HL-60/S4 (cell line): ENCODE measurements around the gene ASB1.

Experiments
- in situ Hi-C: fragments of 300-500 bp; cut with MboI; formaldehyde crosslinking; loops from 2 replicates; pipeline ENCODE4 v1.14.3; 2022; ENCODE audit warnings: low sequenced_read_pairs

ASB1 gene, protein sequence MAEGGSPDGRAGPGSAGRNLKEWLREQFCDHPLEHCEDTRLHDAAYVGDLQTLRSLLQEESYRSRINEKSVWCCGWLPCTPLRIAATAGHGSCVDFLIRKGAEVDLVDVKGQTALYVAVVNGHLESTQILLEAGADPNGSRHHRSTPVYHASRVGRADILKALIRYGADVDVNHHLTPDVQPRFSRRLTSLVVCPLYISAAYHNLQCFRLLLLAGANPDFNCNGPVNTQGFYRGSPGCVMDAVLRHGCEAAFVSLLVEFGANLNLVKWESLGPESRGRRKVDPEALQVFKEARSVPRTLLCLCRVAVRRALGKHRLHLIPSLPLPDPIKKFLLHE

DNA sequence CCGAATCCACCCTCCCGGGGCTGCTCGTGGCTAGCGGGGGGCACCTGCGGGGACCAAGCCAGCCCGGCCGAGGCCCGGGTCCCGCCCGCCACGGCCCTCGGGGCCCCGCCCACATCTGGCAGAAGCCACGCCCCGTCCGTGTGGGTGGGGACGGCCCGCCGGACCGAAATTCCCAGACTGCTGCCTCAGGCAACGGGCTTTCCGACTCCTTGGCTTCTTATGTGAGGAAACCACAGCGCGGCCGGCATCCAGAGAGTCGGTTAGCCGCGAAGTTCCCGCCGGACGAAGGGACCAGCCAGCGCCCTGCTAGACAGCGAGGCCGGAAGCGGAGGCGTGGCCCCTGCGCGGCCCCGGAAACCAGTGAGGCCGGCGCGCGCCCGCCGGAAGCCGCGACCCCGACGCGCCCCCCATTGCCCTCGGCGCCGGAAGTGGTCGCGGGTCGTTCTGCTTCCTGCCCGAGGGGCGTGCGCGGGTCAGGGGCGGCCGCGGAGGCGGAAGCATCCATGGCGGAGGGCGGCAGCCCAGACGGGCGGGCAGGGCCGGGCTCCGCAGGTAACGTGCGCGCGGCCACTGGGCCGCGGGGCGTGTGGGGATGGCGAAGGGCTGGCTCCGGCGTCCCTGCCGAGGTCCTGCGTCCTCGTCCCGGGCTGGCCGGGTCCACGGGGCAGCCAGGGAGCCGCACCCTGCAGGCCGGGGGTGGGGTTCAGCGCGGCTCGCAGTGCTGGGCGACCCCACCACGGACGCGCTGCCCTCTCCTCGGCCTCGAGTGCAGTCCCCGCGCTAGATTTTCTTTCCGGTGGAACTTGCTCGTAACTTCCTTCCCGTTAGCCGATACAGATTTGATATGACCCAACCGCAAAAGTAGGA lies at the start of gene ASB1:
Gene ASB1, plus strand, starts transcription at position 360 of the 867 bp plus-strand sequence. Its CDS starts 144 bp downstream, at position 504.
- in situ Hi-C loops: no loop called here

DNA sequence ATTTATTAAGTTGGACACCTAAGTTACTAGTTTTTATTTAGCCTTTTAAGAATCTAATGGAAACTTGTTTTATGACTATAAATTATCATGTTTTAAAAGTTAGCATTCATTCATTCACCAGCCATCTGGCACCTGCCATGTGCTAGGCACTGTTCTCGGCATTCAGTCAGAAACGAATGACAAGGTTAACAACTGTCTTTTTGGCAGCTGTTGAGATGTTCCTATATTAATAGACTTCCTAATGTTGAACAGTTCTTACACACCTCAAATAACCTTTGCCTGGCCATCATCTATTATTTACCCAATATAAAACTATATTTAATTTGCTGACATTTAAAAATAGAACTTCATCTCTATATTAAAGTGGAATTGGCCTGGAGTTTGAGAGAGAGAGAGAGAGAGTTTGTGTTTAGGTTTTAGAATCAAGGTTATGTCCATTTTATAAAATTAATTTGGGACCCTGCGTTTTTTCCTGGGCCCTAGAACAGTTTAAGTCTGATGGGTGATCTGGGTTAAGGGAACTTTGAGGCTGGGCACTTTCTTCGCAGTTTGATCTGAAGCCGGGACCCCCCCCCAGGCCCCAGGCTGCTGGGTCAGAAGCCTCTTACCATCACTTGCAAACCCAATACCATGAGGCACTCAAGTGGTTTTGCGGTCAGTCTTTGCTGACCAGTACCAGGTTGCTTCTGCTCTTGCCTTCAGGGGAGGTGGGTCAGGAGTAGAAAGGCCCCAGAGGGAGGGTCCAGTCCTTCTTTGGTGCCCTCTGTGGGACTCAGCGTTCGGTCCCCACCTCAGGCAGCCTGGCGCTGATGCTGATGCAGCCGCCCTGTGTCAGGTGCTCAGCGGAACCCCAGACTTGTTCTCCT lies 48.3 kb upstream of the ASB1 start:
- in situ Hi-C loops: no loop called here

DNA sequence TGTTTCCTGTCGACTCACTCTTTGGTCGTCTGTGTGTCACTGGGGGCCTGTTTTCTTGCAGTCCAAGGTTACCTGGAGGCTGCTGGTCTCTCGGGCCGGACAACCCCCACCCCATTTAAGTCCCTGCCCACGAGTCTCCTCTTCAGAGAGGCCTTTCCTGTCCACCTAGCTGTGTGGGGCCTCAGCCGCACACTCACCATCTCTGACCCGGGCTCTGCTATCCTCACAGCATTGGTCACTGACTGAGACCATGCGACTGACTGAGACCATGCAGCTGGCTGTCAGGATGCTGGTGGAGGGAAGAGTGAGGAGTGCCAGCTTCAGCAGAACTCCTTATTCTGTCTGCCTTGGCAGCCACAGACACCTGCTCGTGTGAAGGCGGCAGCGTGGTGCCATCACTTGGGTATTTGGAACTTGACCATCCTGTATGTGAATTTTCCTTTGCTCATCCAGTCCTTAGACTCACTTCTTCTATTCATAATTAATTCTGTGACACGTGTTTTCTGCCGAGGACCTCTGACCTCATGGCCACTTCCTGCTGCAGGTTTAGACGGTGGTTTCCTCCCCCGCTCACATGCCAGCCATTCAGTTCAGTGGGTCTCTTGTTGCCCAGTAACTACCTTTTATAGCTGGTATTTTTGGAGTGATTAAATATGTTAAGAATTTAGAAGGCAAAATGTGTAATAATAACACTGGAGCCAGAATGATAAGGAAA lies 47.5 kb upstream of the ASB1 start:
- in situ Hi-C loops: no loop called here

DNA sequence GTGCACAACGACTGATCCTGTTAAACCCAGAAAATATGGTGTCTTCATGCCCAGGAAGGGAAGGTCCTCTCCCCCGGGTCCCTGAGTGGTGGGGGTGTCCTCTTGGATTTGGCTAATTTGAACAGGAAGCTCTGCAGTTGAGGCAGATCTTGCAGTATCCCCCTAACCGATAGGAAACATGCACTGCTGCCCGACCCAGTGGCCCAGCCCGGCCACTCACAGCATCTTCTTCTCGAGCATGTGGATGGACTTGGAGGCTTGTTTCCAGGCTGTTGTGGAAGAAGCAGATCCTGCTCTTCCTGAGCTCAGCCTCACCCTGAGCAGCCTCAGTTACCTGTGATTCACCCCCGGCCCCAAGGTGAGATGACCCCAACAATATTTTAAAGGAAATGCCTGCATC lies 46.4 kb upstream of the ASB1 start:
- in situ Hi-C loops: no loop called here

DNA sequence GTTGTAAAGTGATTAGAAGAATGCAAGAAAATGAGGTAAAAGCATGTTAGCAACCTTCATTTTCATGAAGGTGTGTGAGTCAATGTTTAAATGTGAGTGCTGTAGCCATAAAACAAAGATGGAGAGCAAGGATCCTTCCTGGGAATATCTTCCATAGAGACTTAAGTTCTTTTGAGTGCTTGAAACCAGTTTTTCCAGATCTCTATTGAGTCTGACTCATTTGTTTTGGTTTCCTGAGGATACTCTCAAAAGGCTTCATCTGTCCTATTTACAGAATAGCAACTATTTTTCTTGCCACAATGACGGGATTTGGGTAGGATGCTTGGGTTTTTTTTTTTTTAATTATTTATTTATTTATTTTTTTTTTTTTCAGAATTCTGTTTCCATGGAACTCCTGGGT lies 45.9 kb upstream of the ASB1 start:
- in situ Hi-C loops: no loop called here

DNA sequence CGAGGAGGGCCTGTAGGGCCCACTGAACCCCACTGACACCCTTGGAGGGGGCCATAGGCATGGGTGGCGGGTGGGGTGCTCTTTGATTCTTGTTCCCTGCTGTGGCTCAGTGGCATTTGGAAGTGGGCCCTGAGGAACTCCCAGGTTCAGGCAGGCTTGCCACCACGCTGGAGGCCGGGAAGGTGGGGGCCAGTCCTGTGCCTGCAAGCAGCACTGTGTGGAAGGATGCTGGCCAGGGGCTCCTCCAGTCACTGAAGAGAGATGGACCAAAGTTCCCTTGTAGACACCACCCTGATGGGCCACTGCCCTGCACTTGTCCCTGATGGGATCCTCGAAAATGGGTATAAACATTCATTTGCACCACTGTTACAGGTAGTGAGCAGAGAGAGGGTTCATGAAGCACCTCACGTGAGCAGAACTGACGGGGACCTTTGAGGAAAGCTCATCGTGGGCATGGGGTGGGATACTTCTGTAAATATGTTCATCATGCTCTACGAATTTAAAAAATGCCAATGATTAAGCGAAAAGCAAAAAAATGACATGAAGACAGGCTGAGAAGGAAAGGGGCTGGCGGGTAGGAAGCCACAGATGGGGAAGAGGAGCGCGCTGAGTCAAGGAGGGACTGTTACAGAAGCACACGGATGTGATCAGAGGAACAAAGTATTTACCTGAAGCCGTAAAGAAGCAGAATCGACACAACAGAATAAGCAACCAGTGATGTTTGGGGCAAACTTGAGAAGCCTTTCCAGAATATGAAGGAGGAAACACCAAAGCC lies 45.2 kb upstream of the ASB1 start:
- in situ Hi-C loops: no loop called here

DNA sequence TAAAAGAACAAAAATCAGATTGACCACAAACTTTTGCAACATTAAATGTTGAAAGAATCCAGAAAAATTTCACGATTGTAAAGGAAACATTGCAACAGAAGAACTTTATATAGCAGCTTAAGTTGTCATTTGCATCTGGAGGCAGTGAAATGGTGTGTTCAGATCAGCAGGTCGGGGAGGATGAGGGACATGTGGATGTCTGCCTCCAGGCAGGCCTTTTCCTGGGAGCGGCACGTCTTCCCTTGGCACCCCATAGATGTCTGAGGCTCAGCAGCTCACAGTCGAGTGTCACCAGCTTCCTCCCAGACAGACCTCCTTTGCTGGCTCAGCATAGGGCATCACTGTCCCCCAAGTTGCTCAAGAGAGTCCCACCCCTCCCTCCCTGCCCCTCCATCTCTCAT lies 44.3 kb upstream of the ASB1 start:
- in situ Hi-C loops: no loop called here

DNA sequence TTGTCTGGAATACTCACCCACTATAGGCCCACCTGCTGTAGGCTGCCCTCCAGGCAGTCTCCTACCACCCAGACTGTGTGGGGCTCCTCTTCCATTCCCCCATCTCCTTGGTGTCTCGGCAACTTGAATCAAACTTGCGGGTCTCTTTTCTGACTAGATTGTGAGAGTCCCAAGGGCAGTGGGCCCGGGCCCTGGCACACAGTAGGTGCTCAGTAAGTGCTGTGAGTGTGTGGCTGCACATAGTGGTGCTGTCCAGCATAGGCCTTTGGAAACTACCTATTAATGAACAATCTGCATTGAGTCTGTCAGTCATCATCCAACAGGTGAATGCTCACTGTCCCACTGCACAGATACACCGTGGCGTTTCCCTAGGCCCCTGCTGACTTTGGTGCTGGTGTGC lies 43.6 kb upstream of the ASB1 start:
- in situ Hi-C loops: no loop called here

DNA sequence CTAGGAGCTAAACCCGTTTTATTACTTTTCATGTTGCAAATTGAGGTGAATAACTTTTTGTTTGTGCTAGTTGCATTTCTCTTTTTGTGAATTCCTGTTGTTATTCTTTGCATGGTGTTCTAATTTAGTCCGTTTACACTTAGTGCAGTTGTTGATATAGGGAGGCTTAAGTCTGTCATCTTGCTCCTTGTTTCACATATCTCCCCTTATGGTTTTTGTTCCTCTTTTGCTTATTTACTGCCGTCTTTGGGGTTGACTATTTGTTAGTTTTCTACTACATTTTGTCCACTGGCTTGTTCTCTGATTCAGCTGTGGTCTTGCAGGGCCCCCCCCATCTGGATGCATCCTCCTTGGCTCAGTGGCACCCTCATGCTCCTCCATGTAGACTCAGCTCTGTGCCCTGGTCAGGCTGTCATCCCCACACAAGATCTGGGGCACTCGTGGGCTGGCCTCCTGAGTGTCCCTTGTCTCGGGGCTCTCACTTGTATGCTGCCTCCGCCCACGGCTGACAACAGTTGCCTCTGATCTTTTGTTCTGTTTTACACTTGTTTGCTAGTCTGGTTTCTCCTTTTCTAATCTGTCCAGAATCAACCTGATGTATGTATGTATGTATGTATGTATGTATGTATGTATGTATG lies 42.9 kb upstream of the ASB1 start:
- in situ Hi-C loops: no loop called here

DNA sequence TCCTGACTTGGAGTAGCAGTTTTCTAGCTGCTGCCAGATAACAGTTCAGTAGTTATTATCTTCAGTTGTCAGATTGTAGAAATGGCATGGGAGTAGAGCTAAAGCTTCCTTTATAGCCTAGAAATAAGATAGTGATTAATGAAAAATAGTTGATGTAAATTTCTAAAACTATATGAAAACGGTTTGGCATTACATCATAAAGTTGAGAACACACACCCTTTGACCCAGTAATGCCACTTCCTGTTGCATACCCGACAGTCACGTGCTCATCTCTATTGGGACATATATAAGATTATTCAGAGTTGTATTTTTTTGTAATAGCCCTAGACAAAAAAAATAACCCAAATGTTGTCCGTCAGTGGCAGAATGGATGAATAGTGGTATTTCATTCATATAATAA lies 39.4 kb upstream of the ASB1 start:
- in situ Hi-C loops: no loop called here

DNA sequence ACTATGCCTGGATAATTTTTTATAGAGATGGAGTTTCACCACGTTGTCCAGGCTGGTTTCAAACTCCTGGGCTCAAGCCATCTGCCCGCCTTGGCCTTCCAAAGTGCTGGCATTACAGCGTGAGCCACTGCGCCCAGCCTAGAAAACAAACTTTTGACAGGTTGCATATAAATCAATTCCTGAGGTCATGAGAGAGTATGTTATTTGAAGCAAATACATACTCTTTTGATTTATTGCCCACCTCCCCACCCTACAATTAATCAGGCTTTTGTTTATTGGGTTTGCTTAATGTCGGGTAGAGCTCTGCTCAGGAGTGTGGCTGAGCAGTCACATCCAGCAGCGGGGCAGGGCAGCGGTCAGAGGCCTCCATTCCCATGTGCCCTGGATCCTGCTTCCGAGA lies 37.9 kb upstream of the ASB1 start:
- in situ Hi-C loops: no loop called here

DNA sequence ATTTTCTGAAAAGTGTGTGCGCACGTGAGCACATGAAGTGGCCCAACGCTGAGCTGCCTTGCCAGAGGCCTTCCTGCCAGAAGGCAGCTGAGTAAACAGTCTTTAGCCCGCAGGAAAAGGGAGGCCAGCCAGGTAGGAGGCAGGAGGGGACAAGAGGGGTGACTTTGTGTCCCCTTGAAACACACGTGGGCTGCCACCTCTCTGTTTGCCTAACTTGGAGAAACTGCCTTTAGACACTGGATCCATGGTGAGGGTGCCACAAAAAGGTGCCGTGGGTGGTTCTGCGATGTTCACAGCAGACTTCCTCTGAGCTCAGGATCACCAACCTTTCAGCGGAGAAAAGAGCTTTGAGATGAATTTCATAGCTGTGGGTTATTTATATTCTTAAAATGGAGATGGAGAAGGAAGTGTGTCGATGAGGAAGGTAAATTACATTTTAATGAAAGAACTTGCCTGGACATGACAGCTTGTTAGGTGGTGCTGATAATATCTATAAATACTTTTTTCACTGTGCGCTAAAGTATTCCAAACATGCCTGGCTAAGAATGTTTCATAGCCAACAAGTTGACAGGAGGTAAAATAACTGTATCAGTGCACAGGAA lies 36.6 kb upstream of the ASB1 start:
- in situ Hi-C loops: no loop called here

DNA sequence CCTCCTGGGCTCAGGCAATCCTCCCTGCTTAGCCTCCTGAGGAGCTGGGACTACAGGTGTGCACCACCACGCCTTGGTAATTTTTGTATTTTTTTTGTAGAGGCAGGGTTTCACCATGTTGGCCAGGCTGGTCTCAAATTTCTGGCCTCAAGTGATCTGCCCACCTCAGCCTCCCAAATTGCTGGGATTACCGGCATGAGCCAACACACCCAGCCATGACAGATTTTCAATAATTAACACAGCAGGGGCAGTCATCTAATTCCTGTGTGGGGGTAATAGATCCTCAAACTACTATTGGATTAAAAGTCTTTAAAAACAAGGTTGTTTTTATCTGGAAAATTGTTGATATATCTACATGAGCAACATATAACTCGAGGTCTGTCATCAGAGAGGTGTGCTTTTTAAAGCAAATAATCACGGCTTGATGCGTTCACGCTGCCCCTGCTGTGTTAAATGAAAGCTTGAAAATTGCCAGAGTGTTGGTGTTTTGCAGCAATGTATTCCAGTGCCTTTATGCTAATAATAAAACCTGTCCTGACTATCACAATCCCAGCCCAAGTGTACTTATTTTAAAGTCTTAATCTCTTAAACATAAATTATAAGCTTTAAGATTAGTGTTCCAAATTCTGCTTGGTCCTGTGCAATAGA lies 35.6 kb upstream of the ASB1 start:
- in situ Hi-C loops: no loop called here

DNA sequence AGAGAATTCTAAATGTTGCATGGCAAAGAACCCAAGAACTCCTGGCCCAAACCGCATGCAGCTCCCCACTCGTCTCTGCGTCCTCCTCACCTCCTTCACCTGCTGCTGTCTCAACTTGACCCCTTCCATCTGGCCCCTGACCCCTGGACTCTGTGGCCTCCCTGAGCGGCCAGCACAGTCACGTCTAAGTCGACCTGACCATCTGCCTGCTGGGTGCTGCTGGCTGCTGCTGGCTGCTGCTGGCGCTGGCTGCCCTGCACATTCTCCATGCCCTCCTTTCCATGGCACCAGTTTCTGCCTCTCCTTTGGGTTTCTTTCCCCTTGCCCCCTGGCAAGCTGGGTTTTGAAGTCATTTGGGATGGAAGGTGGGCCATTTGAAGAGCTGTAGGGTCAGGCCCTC lies 30.1 kb upstream of the ASB1 start:
- in situ Hi-C loops: no loop called here

DNA sequence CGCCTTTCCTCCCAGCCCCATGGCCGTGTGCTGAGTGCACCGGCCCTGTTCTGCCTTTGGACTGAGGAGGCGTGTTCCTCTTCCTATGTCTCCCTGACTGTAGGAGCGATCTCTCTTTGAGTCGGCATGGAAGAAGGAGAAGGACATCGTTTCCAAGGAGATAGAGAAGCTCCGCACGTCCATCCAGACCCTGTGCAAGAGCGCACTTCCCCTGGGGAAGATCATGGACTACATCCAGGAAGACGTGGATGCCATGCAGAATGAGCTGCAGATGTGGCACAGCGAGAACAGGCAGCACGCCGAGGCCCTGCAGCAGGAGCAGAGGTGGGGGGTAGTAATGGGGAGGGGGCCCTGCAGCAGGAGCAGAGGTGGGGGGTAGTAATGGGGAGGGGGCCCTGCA lies 29.4 kb upstream of the ASB1 start:
- in situ Hi-C loops: no loop called here

DNA sequence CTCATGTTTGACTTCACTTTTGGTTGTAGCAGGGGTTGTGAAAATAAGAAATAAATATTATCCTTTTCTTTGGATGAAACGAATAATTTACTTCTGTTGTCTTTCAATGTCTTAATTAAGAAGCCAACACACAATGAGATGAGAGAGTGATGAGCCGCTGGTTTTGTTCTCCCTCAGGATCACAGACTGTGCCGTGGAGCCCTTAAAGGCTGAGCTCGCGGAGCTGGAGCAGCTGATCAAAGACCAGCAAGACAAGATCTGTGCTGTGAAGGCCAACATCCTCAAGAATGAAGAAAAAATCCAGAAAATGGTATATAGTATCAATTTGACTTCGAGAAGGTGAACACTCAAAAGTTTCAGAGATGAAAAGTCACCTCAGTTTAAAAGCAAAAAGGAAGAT lies 28.1 kb upstream of the ASB1 start:
- in situ Hi-C loops: no loop called here

DNA sequence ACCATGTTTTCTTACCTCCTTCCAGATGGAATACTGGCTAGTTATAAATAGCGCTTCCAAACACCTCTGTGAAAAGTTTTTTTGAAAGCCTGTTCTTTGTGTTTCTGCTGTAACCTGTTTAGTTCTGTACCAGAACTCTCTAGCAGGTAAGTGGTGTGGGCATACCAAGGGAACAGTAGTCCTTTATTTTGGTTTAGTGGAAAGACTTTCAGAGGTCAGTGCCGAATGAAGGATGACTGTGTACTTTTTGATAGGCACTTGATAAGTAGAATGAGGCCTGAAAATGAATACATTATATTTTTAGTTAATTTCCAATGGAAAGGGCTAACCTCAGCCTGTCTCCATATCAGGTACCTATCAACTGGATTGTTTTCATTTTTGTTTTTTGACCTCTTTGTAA lies 27.6 kb upstream of the ASB1 start:
- in situ Hi-C loops: no loop called here

DNA sequence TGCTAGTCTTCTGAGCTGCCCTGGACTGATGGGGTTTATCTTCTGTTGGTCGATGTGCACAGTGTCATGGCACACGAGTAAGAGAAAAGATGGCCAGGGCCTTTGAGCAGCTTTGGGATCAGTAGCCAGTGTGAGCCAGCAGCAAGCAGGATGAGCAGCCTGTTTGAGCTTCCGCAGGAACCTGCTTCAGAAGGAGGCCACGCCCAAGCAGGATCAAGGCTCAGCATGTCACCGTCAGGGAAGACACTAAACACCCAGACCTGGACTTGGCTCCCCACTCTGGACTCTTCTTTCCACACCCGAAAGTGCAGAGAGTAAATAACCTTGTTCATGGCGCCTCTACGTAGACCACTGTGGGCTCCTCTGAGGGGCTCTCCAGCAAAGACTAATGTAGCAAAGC lies 25.2 kb upstream of the ASB1 start:
- in situ Hi-C loops: no loop called here
